Upper lobe of left lung (tissue), 6 donors: Measurements from ENCODE around the gene CYBRD1. TPM values are rescaled to one million over a fixed set of nuclear protein-coding genes. Genes with fewer than 3 reads are reported as not detected.

Experiments
- ATAC-seq, 2 donors: fragments of 200-7000 bp; cut with Tn5 transposase; one replicate each; pipeline ENCODE4 v1.9.1; 2022; ENCODE audit warnings: mild to moderate bottlenecking in 2 of 2, moderate library complexity in 2 of 2; ENCODE audit not compliant: low FRiP score in 2 of 2
- DNase-seq, 2 donors: peaks; one replicate each; pipeline ENCODE4 v3.0.0-alpha.2; 2019 to 2020
- H3K27ac ChIP-seq, 4 donors: fragments of 200-600 bp; sonication (generic); one replicate each; pipeline ENCODE4 v1.5.1; 2016 to 2019
- H3K27me3 ChIP-seq, 4 donors: fragments of 200-600 bp; sonication (generic); one replicate each; pipeline ENCODE4 v1.5.1; 2017 to 2019
- H3K36me3 ChIP-seq, 4 donors: fragments of 200-600 bp; sonication (generic); one replicate each; pipeline ENCODE4 v1.5.1; 2016 to 2019
- H3K4me1 ChIP-seq, 4 donors: fragments of 200-600 bp; sonication (generic); one replicate each; pipeline ENCODE4 v1.5.1; 2018 to 2019
- H3K4me3 ChIP-seq, 4 donors: fragments of 200-600 bp; sonication (generic); one replicate each; pipeline ENCODE4 v1.5.1; 2017 to 2019; ENCODE audit warnings: mild to moderate bottlenecking in 2 of 4, moderate library complexity in 1 of 4
- H3K9me3 ChIP-seq, 4 donors: fragments of 200-600 bp; sonication (generic); one replicate each; pipeline ENCODE4 v1.5.1; 2018 to 2019
- EP300 ChIP-seq, 4 donors: sonication (generic); formaldehyde crosslinking; IDR thresholded peaks; one replicate each; pipeline ENCODE4 v1.5.1; 2017; ENCODE audit warnings: antibody characterized with exemption in 4 of 4, control low read depth in 2 of 4
- POLR2A ChIP-seq, 4 donors: fragments of 450-650 bp; IDR thresholded peaks; one replicate each; pipeline ENCODE4 v1.5.1; 2016 to 2017; ENCODE audit warnings: antibody characterized with exemption in 4 of 4, mild to moderate bottlenecking in 2 of 4
- POLR2AphosphoS5 ChIP-seq, 2 donors: sonication (generic); formaldehyde crosslinking; IDR thresholded peaks; one replicate each; pipeline ENCODE4 v1.5.1; 2017; ENCODE audit warnings: antibody characterized with exemption in 2 of 2
- WGBS, 2 donors: methylation state at CpG; one replicate each; pipeline ENCODE4 v1.1.5; 2017 to 2018; 5-methylcytosine and 5-hydroxymethylcytosine counted together
- total RNA-seq, 6 donors: library from RNA; depleted of rRNA in 4 of 6; stranded (reverse); fragments of >200 nt in 4 of 6; gene quantifications; one replicate each; pipeline versions ENCODE4 v1.1.0 to v1.2.1, GENCODE V29; 2016 to 2021
- TF ChIP-seq, protein P1 (sequence below), 6 experiments: fragments of 450-650 bp in 4 of 6; fragments of 200-600 bp in 2 of 6; sonication (generic) in 2 of 6; IDR thresholded peaks; one replicate each; pipeline ENCODE4 v1.5.1; 2016 to 2019; ENCODE audit warnings: antibody characterized with exemption in 6 of 6
- donor health status: DM: no; HTN: no; CAD: no; lungs with moderate emphysema.
- donor health status: DM: no; HTN: yes; CAD: no; lungs with severe emphysema.

CYBRD1 gene
- total RNA-seq, 6 donors from 2014 or later: 71.7 to 383 (median 214) TPM

DNA sequence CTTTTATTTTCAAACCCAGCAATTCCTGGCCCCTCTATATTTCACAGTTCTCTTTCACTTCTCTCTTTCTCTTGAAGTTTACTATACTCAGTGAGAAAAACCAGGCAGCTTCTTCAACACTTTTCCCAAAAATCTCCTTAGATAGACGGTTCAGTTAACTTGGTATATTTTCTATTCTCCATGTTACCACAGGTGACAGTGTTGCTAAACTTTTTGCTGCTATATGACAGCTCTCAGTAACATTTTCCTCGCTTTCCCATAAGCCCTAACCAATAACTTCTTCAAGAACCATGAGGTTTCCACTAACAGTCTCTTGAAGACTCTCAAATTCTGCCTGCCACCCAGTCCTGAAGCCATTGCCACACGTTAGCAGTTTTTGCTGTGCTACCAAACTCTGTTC, 45.8 kb downstream of the CYBRD1 start:
- Histone ChIP-seq H3K27me3 (no peaks in the 10 kb centered on the region), H3K27ac (no peak overlapping the region), H3K4me3 (no peak overlapping the region), H3K36me3 (no peaks in the 10 kb centered on the region), H3K9me3 (no peaks in the 10 kb centered on the region), H3K4me1 (no peaks in the 10 kb centered on the region)
- ATAC-seq (no peak), DNase-seq (no peak)
- TF ChIP-seq POLR2AphosphoS5 (IDR thresholded peaks at IDR 0.05) (no peak), POLR2A (IDR thresholded peaks at IDR 0.05) (no peak), EP300 (IDR thresholded peaks at IDR 0.05) (no peak)
- TF ChIP-seq, protein P1, sequence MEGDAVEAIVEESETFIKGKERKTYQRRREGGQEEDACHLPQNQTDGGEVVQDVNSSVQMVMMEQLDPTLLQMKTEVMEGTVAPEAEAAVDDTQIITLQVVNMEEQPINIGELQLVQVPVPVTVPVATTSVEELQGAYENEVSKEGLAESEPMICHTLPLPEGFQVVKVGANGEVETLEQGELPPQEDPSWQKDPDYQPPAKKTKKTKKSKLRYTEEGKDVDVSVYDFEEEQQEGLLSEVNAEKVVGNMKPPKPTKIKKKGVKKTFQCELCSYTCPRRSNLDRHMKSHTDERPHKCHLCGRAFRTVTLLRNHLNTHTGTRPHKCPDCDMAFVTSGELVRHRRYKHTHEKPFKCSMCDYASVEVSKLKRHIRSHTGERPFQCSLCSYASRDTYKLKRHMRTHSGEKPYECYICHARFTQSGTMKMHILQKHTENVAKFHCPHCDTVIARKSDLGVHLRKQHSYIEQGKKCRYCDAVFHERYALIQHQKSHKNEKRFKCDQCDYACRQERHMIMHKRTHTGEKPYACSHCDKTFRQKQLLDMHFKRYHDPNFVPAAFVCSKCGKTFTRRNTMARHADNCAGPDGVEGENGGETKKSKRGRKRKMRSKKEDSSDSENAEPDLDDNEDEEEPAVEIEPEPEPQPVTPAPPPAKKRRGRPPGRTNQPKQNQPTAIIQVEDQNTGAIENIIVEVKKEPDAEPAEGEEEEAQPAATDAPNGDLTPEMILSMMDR (IDR thresholded peaks at IDR 0.05): no peak
- 53 to 72% methylated on average over 3 of the region's 3 CpGs for WGBS, 2 donors

DNA sequence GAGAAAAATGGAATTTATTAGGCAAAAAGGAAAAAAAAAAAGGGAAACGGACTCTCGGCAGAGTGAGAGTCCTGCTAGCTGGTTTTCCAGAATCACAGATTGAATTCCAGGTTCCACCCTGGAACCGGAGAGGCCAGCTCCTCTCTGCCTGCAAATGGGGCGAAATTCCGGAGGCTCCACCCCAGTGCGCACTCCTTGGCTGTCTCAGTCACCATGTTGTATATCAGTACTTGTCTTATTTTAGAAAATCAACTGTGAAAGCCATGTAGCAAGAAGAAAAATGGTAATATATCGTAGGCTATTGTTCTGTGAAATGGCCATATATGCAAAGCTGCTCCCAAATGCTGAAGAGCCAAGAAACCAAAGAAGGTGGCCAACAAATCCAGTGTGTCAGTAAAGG, 49.4 kb downstream of the CYBRD1 start:
- ATAC-seq (no peak), DNase-seq (no peak)
- Histone ChIP-seq H3K27ac (no peak overlapping the region), H3K27me3 (no peaks in the 10 kb centered on the region), H3K4me3 (no peak overlapping the region), H3K9me3 (no peaks in the 10 kb centered on the region), H3K4me1 (no peaks in the 10 kb centered on the region), H3K36me3 (no peaks in the 10 kb centered on the region)
- 70 to 77% methylated on average over 7 of the region's 7 CpGs for WGBS, 2 donors
- no peak for TF ChIP-seq POLR2A (IDR thresholded peaks at IDR 0.05)
- TF ChIP-seq POLR2AphosphoS5 (IDR thresholded peaks at IDR 0.05): no peak

DNA sequence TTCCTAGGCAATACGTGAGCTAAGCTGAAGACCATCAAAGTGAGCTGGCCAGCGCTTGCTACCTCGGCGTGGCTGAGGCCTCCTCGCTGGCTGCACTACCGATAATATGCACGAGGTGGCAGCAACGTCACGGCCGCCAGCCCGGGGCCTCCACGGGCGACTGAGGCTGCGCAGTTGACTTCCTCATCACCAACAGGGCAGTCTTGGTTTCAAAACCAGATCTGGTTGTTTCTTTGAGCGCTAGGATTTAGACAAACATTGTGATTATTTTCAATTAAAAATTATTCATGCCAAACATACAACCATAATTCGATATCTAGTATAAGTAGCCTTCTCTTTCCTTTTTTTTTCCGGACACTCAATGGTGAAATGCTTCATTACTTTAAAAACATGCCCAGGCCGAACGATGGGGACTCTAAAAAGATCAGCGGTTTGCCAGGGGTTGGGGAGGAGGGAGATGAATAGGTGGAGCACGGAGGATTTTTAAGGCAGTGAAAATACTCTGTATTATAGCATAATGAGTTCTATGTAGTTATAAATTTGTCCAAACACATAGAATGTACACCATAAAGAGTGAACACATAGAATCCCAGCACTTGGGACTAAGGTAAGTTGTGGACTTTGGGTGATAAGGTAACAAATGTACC, 52.0 kb downstream of the CYBRD1 start:
- Histone ChIP-seq H3K27ac (no peak overlapping the region), H3K9me3 (no peaks in the 10 kb centered on the region), H3K4me3 (no peak overlapping the region), H3K27me3 (no peaks in the 10 kb centered on the region), H3K36me3 (no peaks in the 10 kb centered on the region), H3K4me1 (no peaks in the 10 kb centered on the region)
- DNase-seq (peak; percentile 88 to 93), ATAC-seq (peak; percentile 91 to 98)
- TF ChIP-seq POLR2AphosphoS5 (IDR thresholded peaks at IDR 0.05): peak in 1 of 2 donors; percentile 22
- TF ChIP-seq EP300 (IDR thresholded peaks at IDR 0.05): no peak
- TF ChIP-seq, protein P1 (IDR thresholded peaks at IDR 0.05): peak; percentile 83 to 95 (median 94)
- 28 to 30% methylated on average over 21 of the region's 21 CpGs for WGBS, 2 donors

DNA sequence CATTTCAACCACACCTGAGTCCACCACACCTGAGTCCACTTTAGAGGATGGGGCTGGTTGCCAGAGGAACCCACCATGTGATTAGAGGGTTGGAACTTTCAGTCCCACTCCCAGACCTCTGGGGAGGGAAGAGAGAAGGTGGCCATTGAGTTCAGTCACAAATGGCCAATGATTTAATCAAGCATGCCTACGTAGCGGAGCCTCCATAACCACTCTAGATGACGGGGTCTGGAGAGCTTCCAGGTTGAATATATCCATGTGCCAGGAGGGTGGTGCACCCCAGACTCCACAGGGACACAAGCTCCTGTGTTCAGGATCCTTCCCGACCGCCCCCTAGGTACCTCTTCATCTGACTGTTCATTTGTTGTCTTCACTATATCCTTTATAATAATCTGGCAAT, 53.3 kb downstream of the CYBRD1 start:
- Histone ChIP-seq H3K27me3 (no peaks in the 10 kb centered on the region), H3K4me3 (no peak overlapping the region), H3K36me3 (no peaks in the 10 kb centered on the region), H3K9me3 (no peaks in the 10 kb centered on the region), H3K4me1 (no peaks in the 10 kb centered on the region), H3K27ac (no peak overlapping the region)
- WGBS, 2 donors: 70 to 89% methylated on average over 5 of the region's 5 CpGs
- no peak for DNase-seq
- no peak for TF ChIP-seq POLR2AphosphoS5 (IDR thresholded peaks at IDR 0.05)
- TF ChIP-seq EP300 (IDR thresholded peaks at IDR 0.05): no peak
- TF ChIP-seq POLR2A (IDR thresholded peaks at IDR 0.05): no peak
- TF ChIP-seq, protein P1 (IDR thresholded peaks at IDR 0.05): no peak
- no peak for ATAC-seq

DNA sequence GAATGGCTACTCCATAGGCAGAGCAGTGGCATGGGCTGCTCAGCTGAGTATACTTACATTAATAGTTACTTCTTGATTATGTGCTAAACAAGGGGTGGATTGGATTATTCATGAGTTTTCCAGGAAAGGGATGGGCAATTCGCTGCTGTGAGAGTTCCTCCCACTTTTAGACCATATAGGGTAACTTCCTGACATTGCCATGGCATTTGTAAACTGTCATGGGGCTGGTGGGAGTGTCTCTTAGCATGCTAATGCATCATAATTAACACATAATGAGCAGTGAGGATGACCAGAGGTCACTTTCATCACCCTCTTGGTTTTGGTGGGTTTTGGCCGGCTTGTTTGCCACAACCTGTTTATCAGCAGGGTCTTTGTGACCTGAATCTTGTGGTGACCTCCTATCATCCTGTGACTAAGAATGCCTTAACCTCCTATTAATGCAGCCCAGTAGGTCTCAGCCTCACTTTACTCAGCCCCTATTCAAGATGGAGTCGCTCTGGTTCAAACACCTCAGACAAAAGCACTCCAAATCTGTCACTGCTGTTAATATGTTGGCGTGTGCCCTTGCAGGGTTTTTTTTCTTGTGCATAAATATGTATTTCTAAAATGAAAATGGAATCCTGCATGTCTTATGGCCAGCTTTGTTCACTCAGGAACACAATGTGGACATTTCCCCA, 56.0 kb downstream of the CYBRD1 start:
- DNase-seq: no peak
- no peak for ATAC-seq
- H3K9me3 ChIP-seq: no peaks in the 10 kb centered on the region
- WGBS, 2 donors: 74 to 81% methylated on average over 4 of the region's 4 CpGs
- TF ChIP-seq EP300 (IDR thresholded peaks at IDR 0.05): no peak
- TF ChIP-seq, protein P1 (IDR thresholded peaks at IDR 0.05): no peak
- no peak for TF ChIP-seq POLR2A (IDR thresholded peaks at IDR 0.05)
- TF ChIP-seq POLR2AphosphoS5 (IDR thresholded peaks at IDR 0.05): no peak
- H3K36me3 ChIP-seq: no peaks in the 10 kb centered on the region
- H3K27me3 ChIP-seq: no peaks in the 10 kb centered on the region
- H3K27ac ChIP-seq: no peak overlapping the region
- no peak overlapping the region for H3K4me3 ChIP-seq
- no peaks in the 10 kb centered on the region for H3K4me1 ChIP-seq
